HG02884 (cell line): ENCODE measurements around the gene SULF2.
"Not testable (repeated sequence)": the region's sequence is repeated elsewhere in the genome, so short reads cannot be mapped to it uniquely, and the experiment has no call there.

Source experiments
- ATAC-seq: cut with Tn5 transposase; IDR thresholded peaks from one replicate; pipeline ENCODE4 v1.9.1; 2021; ENCODE audit warnings: mild to moderate bottlenecking, moderate library complexity; ENCODE audit not compliant: unreplicated experiment

Gene SULF2

DNA sequence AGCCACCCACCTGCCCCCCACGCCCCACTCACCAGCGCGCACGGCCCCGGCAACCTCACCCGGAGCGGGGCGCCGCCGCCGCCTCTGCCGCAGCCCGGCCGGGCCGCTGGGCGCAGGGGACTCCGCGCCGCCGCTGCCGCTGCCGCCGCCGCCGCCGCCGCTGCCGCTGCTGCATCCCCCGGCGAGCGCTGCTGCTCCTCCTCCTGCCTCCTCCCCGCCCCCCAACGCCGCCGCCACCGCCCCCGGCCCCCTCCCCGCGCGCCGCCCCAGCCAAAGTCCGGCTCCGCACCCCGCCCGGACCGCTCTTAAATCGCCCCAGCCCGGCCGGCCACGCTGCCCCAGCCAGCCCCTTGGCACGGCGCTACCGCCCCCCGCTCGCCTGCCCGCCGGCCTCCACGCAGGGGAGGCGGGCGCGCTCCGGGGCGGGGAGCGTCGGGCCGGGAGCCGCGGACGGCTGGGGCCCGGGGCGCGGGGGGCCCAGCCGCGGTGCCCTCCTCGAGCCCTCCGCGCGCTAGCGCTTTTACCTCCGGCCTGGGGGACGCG lies at the start of gene SULF2:
Gene SULF2 (minus strand): TSS at position 171 of the 543 bp plus-strand sequence. CDS start 28,118 bp downstream, outside the sequence.
- no peak for ATAC-seq

DNA sequence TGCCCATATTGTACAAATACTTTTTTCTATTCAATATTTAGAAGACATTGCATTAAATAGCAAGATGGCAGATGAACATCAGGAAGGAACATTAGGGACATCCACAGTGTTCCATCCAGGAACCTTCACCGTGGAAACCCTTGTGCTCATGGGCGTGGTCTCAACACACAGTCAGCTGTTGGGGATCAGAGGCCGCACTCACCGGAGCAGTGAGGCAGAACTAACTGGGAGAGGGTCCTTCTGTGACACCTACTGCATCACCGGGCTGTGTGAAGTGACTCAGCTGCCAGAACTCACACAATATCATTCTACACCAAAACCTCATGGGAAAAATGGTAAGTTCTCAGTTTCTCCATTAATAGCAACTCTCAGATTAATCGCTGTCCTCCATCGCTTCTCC lies 46.4 kb upstream of the SULF2 start:
- ATAC-seq, result not testable (repeated sequence)

DNA sequence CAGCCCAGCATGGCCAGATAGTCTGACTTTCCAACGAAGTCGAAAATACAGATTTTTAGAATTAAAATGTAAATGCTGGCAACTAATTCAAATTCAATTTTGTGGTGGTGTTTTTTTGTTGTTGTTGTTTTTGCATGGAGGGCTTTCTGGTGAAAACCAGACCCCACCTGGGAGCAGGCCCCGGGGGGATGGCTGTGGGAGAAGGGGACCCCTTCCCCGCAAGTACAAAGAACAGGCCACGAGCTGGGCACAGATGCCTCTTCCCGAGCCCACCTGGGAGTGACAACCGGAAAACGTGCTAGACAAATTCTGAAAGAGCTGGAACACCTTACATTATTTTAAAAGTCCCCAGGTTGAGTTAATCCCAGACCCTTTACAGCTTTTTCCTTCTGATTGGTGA lies 41.4 kb upstream of the SULF2 start:
- ATAC-seq, result not testable (repeated sequence)

DNA sequence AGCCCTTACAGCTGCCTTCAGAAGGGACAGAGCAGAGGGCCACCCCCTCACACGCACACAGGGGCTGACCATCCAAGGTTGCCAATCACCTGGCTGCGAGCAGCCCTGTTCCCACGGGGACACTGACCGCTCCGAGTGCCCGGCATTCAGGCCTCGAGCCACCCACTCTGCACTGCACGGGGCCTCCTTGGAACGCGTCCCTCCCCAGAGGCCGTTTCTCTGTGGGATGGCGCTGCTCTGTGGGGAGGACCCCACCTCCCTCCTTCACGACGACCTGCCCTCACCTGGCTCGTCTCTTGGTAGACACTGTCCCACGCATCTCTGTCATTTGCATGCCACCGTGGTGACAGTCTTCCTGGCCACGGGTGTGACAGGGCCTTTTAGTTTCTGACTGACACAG lies 40.7 kb upstream of the SULF2 start:
- ATAC-seq, result not testable (repeated sequence)

DNA sequence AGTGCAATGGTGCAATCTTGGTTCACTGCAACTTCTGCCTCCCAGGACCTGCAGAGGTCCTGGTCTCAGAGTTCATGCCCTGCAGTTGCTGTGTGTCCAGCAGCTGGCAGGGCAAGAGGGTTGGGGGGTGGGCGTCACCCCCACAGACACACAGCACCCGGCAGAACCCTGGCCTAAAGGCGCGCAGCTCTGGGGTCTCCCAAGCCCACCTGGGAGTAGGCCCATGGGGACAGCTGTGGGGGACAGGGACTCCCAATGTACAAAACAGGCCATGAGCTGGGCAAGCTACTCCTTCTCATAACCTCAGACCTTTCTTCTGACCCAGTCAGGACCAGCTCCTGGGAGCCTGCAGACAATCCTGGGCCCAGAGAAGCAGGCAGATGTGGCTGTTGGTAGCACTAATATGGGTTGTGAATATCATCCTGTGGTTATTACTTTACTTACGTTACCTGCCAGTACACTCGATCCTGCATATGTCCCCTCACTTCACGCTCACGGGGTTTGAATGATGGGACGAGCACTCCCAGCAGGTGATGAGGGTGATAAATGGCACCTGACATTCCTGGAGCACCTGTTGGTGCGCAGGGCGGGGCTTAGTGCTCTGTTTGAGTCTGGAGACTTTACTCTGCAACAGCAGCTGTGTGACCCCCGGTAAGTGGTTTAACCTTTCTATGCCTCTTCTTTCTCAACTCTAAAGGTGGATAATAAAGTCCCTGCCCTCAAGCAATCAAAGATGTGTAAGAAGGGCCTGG lies 39.9 kb upstream of the SULF2 start:
- ATAC-seq, result no peak

DNA sequence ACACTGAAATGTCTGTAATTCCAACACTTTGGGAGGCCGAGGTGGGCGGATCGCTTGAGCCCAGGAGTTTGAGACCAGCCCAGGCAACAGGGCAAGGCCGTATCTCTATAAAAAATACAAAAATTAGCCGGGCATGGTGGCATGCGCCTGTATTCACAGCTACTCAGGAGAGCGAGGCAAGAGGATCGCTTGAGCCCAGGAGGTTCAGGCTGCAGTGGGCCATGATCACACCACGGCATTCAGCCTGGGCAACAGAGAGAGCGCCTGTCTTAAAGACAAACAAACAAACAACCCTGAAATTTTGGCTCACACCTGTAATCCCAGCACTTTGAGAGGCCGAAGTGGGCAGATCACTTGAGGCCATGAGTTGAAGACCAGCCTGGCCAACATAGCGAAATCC lies 38.7 kb upstream of the SULF2 start:
- ATAC-seq, result not testable (repeated sequence)

DNA sequence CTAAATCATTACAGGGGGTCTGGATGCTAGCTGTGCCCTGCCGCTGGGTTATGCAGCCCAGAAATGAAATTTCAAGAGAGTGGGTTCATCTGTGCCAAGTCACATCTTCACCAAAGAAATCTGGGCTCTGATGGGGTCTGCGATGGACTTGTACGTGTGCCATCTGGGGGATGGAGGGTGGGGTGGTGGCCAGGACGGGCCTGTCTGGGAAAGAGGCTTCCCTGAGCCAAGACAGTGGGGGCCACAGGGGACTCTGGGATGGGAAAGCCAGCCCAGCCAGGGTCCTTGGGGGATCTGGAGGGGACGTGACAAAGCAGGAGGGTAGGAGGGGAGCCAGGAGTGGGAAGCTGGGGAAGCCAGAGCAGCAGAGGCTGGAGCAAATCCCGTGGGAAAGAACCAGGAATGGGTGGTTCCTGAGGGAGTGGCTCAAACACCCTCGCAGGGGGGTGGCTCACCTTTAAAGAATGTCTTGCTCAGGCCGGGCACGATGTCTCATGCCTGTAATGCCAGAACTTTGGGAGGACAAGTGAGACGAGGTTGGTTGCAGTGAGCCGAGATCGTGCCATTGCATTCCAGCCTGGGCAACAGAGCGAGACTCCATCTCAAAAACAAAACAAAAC lies 36.3 kb upstream of the SULF2 start:
- ATAC-seq, result no peak

DNA sequence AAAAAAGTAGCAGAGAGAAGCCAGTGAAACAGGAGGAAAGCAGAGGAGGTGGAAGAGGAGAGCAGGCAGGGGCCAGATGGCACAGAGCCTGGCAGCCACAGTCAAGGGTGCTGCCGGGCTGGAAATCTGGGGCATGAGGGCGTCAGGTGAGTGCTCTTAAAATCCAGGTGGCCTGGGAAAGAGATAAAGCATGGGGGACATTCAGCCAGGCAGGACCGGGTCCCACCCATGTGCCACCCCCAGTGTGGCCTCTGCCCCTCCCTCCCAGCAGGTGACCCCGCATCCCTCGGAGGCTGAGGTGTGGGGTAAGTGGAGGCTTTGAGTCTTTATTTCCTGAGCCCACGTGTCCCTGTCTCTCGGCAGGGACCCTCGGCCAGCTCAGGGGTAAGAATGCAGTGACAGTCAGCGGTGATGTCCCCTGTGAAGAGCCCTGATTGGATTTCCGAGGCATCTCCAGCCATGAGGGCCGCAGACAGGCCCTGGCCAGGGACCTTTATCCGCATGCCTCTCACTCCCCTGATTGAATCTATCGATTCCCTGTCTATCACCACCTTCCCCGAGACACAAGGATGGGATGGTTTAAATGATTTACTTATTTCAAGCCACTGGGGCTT lies 33.8 kb upstream of the SULF2 start:
- no peak for ATAC-seq

DNA sequence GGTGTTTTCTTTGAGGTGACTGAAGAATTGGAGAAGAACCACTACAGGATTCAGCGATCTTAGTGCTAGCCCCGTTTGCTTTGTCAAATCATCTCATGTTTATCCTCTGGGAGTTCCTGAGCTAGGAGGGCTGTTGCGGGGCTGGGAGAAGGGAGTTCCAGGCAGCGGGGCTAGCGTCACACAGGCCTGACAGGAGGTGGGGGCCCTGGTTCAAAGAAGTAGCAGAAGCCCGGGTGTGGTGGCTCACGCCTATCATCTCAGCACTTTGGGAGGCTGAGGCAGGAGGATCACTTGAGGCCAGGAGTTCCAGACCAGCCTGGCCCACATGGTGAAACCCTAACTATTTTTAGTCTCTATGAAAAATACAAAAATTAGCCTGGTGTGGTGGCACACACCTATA lies 33.2 kb upstream of the SULF2 start:
- ATAC-seq, result no peak

DNA sequence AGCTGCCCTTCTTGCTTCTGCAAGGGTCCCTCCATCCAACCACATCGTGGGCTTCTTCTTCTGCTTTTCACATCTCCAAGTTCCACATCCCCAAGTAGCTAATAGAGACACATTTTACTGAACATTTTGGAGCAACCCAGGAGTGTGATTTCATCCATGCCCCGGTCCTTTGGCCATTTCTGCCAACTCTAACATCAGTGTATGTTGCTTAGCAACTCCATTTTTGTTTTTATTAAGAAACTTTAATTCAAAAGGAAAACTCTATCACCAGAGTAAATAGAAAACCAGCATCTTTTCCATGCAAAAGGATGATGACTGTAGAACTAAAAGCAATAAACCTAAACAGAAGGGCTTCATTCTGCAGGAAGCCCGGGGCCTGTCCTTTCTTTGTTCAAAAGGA lies 32.7 kb upstream of the SULF2 start:
- no peak for ATAC-seq

DNA sequence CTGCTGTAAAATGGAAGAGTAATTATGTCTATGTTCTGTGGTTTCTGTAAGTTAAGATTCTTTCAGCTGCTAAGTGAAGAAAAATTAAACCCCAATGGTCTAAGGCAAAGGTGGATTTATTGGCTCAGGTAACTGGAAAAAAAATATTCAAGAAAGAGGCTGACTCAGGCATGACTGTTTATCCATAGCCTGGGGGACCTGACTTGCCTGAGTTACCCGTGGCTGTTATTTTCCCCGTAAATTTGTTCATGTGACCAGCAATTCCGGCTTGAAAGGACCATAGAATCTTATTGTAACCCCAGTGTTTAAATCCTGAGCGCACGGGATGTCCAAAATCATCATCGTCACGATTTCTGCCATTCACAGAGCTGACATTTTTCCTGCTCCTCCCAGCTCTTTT lies 32.3 kb upstream of the SULF2 start:
- no peak for ATAC-seq

DNA sequence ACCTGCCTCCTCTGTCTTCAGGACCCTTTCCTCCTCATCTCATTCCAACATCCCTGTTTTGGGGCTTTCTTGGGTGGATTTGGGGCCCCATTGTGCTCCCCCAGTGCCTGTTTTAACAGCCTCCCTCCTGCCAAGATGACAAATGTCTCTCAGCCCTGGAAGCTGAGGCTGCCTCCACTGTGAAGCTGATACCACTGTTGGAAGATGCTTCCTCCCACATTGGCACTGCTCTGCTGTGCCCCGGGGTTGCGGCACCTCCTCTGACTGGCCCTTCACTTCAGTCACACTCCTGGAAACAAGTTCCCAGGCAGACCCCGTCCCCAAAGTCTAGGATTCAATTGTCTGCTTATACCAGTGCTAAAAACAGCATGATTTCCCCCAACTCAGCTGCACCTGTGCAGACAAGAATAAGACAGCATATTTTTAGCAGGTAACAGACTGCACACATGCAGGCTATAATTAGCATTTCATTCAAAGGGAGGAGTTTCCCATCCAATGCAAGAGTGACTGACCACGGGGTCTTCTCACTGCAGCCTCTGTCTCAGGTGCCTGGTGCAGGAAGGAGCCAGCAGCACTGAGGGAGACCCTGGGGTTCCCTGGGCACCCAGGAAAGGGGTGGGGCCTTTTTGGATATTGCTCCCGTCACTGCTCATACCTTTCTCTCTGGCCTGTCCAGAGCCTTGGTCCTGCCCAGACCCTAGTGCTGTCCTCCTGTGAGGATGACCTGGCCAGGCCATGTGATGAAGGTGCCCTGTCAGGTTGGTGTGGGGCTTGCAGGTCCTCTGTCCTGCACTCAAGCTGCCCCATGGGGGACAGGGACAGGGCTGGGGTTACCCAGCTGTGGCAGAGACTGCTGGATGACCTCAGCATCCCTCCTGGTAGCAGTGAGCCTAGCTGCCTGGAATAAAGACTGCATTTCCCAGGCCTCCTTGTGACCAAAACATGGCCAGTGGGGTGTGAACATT lies 31.5 kb upstream of the SULF2 start:
- ATAC-seq, result no peak

DNA sequence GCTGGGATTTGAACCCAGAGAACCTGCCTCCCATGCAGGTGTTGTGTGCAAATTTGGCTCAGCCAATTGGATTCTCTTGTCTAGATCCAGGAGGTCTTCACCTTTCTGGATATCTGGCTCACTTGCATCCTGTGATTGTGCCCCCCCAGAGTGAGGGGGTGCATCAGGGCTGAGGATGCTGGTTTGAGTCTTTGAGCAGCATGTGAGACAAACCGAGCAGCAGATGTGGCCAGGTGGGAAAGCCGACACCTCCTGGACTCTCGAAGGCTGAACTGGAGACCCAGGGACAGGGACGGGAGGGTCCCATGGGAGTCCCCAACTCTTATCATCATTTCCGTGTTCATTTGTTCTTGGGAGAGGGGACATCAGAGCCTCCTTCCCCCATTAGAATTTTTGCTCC lies 30.6 kb upstream of the SULF2 start:
- ATAC-seq, result no peak

DNA sequence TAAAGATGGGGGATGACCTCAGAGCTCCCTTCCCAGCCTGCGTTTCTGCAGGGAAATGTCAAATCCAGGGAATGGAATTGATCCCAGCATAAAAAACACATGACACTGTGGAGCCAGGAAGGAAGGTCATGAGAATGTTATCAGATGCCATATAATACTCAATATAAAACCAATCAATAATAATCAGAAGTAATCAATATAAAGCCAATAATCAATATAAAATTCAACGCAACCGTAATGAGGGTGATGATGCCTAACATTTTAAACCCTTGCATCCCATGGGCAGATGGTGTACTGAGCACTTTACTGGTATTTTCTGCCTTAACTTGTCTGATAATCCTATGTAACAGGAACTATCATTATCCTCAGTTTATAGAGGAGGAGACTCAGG lies 30.1 kb upstream of the SULF2 start:
- ATAC-seq, result no peak

DNA sequence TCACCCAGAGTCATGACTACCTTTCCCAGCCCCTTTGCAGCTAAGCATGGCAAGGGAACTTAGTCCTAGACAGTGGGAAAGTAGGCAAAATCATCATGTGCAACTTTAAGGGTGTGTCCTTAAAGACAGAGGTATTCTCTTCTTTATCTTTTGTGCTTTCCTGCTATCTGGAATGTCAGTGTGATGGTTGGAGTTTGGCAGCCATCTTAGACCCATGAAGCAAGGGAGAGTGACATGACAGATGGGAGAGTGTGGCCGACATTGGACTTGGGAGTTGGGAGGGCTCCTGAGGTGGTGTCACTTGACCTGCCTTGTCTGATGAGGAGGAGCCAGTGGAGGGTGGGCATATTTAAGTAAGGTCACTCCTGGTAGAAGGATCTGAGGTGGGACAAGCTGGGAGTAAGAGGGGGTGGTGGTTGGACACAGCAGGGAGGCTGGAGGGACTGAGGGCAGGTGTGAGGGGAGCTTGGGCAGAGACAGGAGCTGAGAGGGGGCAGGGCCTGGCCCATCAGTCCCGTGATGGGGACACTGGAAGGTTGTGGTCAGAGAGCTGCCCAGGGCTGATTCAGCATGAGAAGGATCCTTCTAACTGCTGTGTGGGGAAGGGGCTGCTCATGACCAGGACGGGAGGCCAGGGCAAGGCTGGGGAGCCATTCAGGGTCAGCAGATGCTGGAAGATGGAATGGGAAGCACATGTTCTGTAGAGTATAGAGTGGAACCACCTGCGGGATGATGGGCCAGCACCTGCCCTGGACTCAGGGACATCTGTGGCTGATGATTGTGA lies 29.5 kb upstream of the SULF2 start:
- no peak for ATAC-seq

DNA sequence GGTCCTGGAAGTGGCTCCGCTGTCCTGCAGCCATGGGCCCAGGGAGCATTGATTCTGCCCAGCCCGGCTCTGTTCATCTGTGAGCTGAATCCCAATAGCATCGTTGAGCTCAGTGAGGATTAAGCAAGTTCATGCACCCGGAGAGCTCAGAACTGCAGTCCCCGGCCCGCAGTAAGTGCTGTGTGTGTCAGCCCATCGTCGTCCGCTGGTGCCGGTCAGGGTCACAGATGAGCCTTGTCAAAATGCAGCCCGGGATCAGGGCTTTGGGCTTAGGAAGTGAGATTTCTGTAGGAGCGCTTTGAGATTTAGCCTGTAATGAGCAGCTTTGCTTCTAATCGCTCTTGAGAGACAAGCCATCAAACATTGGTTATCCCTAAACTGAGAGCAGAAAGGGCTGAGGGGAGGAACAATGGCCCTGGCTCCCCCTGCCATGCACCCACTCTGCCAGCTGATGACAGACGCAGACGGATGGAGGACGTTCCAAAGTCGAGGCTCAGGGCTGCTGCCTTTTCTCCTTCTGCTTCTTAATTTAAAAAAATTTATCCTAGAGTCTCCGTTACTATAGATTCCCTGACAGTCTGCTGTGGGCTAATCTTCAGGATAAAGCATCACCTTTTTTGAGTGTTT lies 25.6 kb upstream of the SULF2 start:
- ATAC-seq, result no peak

DNA sequence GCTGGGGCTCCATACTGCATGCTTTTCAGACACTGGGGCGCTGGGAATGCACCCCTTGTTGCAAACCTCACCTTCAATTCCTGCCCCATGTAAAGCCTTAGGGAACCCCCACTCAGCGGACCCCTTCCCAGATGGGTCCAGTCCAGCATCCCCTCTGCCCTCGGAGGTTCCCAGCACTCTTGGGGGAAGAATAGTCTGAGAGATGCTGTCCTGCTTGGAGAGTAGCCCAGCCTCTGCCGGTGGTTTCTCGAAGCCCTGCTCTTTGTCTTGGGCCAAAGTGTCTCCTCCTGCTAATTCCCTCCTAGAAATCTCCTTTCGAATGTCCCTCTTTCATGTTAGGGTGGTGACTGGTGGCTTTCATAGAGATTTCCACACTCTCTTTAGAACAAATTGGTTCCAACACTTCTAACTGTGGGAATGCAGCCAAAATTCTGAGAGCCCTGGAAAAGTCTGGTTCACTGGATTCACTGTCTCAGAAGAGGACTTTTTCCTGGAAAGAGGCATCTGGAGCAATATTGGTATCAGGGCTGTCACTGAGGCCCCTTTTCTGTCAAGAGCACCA lies 24.9 kb upstream of the SULF2 start:
- ATAC-seq, result no peak

DNA sequence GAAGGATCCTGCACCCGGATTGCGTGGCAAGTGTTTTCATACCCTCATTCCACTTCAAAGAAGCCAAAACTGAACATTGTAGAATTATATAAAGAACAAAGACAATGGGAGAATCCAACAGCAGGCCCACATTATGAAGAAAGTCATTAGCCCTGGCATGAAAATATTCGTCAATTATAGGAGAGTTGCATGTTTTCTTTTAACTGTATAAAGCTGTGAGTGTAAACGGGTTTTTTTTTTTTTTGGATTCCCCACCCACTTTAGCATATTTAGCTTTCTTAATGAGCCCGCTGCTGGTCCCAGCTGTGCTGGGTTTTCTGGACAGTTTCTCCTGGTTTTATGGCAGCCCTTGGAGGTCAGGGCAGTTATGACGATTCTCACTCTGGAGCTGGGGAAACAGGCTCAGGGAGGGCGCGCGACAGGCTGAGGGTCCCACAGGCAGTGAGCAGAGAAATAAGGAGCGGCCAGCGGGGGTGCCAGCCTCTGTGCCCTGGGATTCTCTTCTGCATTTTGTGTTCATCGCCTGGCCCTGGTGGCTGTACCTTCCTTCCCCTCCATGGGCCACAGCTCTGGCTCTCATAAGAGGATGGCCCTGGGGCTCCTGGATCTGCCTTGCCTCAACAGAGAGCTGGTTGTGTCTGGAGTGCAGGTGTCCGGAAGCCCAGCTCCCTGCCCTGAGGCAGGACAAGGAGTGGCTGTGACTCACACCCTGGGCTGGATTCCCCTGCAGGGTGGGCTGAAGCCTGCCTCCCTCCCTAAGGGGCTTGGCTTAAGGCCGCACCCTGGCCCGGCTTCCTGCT lies 24.1 kb upstream of the SULF2 start:
- no peak for ATAC-seq
